ENCODE data around the gene AHRR.
"Not testable (repeated sequence)": the region's sequence is repeated elsewhere in the genome, so short reads cannot be mapped to it uniquely, and the experiment has no call there.

AHRR gene

DNA sequence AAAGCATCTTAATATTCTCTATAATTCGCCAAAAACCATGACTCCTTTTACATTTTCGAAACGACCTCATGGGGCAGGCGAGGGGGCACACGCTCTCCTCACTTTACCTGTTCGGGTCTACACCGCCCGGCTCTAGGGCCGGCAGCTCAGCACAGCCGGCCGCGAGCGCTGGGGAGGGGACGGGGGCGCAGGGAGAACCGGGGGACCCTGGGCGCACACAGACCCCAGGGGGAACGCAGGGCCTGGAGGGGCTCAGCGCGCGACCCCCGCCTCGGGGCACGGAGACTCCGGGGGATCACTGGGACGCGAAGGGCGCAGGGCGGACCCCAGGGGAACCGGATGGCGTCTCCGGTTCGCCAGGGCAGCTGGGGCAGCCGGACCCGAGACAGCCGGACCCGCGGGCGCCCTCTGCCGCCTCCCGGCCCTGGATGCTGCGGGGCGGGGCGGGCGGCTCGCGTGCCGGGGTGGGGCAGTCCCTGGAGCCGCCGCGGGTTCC, at the start of gene AHRR:
Gene AHRR, plus strand, starts transcription at position 485 of the 496 bp plus-strand sequence. CDS start 22,189 bp downstream, outside the sequence.
- DNase-seq: peak; percentile 33

DNA sequence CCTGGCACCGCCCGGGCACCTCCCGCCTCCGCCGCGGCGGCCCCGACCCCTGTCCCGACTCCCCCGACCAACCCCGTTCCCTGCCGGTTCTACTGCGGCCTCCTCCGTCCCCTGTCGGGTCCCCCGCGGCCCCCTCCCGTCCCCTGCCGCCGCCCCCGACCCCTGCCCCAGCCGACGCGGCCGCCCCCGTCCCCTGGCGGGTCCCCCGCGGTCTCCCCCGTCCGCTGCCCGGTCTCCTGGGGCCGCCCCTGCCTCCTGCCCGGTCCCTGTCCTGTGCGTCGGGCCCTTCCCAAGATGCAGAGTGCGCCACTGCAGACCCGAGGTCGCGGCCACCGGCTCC, 49.7 kb upstream of the AHRR start:
- DNase-seq: not testable (repeated sequence)

DNA sequence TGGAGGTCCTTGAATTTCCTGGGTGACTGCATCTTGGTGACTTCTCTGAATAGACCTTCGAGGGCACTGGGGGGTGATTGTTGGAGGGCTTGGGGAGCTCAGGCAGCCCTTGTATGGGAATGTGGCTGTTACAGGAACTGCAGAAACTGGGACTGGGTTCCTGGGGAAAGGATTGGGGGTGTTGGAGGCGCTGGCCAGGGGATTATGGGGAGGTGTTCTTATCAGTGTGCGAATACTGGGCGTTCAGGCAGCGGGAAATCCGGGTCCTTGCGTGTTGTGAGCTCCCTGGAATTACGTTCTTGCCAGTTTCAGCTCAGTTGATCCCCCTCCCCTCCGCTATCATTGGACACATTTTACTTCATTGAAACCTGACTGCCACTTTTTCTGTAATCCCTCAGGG, 48.4 kb upstream of the AHRR start:
- not testable (repeated sequence) for DNase-seq

DNA sequence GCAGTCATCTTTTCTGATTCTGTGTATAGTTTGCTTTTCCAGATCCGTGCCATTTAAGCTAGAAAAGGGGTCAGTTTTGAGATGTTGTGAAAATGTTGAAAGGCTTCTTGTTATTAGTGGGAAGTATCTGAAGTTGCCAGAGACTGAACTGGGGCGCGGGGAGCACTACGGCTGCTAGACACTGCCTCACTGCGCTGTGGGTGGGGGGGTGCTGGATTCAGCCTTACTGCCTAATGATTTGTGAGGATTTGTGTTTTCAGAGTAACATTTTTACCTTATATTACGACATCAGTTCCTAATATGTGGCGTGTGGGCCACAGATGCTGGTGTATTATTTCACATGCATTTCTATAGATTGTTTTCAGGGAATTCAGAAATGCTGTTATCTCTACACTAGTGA, 48.0 kb upstream of the AHRR start:
- not testable (repeated sequence) for DNase-seq

DNA sequence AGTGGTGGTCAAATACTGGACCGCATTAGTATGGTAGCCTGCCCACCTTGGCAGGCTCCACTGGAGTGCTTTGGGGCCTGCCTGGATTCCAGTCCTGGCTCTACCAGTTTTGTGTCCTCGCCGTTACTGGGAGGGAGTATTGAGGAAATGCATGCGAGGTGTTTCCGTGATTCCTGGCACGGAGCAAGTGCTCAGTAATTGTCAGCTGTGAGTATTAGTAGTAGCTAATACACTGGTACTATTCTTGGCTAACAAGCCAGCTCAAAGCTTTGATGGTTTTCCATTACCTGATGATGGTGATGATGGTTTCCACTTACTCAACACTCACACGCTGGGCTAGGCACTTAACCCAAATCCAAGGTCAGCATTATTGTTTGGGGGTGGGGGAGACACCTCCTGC, 47.2 kb upstream of the AHRR start:
- not testable (repeated sequence) for DNase-seq

DNA sequence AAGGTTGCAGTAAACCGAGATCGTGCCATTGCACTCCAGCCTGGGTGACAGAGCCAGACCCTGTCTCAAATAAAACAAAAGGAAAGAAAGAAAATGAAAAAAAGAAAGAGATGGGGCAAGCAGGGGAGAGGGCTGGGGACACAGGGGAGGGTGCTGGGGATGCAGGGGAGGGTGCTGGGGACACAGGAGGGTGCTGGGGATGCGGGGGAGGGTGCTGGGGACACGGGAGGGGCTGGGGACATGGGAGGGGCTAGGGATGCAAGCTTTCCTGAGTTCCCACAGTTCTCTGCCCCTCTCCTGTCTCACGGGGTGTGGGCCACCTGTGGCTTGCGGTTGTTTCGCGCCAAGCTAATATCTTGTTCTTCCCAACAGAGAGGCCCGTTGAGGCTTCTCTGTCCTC, 42.9 kb upstream of the AHRR start:
- no peak for DNase-seq

DNA sequence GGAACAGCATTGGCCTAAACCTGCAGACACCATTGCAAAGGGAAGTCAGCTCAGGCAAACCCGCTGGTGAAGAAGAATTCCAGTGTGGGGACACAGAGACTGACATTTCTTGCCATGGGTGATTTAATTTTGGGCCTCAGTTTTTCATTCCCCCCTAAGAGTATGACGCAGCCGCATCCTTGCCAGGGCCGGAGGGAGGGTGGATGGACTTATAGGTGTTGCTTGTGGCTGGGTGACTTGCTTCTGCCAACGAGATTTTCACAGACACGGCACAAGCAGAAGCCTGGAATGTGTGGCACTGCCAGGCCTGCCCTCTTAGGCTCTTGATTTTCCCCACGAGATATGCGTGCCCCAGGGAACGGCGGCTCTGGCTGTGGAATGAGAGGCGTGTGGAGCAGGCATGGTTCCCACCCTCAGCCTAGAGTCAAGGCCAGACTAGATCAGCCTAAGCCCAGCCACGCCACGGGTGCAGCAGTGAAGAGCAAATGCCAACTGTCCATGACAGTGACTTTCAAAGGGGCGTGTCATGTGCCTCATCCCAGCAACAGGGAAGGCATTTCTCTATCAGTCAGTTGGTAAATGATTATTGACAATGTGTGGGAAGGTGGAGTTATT, 42.4 kb upstream of the AHRR start:
- DNase-seq: not testable (repeated sequence)

DNA sequence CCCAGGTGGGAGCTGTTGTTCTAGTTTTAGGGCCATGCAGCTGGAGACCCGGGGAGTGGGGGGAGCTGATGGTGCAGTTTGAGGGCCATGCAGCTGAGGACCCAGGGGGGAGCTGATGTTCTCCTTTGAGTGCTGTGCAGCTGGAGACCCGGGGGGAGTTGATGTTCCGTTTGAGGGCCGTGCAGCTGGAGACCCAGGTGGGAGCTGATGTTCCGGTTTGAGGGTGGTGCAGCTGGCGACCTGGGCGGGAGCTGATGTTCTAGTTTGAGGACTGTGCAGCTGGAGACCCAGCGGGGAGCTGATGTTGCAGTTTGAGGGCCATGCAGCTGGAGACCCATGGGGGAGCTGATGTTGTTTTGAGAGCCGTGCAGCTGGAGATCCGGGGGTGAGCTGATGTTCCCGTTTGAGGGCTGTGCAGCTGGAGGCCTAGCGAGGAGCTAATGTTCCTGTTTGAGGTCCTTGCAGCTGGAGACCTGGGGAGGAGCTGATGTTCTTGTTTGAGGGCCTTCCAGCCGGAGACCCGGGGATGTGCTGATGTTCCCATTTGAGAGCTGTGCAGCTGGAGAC, 35.4 kb upstream of the AHRR start:
- DNase-seq: no peak

DNA sequence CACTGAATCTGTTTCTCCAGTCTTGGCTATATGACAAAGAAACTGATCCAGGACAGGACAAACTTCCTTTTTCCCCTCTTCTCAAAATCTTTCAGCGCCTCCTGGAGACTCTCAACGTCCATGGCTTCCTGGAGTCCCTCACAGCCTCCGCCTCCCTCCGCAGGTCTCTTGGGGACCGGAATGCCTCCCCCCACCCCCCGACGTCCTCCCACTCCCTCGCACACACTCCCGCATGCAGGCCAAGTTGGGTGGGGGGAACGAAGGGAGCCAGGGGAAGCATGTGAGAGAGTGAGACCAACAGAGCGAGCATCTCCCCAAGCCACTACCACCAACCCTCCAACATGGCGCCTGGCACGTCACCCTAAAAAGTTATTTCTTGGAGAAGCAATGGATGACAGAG, 31.3 kb upstream of the AHRR start:
- DNase-seq: not testable (repeated sequence)

DNA sequence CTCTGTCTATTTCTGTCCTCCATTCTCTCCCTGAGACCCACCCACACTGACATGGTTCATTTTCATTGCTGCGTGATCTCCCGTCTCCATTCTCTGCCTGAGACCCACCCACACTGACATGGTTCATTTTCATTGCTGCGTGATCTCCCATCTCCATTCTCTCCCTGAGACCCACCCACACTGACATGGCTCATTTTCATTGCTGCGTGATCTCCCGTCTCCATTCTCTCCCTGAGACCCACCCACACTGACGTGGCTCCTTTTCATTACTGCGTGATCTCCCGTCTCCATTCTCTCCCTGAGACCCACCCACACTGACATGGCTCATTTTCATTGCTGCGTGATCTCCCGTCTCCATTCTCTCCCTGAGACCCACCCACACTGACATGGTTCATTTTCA, 30.2 kb upstream of the AHRR start:
- DNase-seq: not testable (repeated sequence)

DNA sequence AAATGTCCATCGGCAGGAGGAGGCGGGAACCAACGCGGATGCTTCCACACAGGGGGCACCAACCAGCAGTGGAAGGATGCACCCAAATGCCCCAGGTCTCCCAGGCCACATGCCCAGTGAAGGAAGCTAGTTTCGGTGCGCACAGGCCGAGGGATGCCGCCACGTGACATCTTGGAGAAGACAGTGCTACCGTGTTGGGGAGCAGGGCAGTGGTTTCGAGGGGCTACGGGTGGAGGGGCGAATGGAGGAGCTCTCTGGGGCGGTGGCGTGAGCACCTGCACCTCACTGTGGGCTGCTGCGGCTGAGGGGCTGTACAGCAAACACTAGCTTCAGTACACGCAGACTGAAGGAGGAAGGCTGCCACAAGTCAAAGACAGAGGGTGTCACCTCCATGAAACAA, 26.7 kb upstream of the AHRR start:
- not testable (repeated sequence) for DNase-seq

DNA sequence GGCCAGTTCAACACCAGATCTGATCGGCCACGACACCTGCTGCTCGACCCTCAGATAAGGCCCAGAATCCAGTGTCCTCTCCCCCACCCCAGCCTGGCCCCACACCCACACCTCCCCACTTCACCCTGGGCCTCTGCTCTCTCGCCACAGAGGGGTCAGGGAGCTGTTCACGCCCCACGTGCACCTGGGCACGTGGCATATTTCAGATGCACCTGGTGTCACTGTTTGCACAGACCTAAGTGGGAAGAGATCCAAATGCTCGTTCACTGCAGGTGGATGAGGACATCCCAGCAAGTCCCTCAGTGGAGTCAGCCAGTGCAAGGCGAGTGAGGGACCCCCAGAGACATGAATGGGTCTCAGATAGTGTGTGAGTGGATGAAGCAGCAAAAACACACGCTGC, 25.3 kb upstream of the AHRR start:
- DNase-seq: peak; percentile 47

DNA sequence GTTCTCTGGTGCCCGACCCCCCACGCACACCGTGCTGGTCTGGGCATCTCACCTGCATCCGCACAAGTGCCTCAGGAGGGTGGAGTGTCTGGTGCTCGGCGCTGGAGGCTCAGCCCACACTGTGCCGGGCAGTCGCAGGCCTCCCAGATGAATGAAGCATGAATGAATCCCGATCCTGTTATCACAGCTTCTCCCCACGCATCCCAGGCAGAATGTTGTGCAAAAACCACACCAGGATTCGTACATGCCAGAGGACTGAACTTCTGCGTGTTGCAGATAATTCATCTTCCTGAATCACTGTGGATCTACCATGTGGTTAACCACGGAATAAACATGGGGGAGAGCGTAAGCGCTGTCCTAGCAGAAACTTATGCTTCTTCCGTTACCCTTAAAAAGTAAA, 24.6 kb upstream of the AHRR start:
- DNase-seq: not testable (repeated sequence)

DNA sequence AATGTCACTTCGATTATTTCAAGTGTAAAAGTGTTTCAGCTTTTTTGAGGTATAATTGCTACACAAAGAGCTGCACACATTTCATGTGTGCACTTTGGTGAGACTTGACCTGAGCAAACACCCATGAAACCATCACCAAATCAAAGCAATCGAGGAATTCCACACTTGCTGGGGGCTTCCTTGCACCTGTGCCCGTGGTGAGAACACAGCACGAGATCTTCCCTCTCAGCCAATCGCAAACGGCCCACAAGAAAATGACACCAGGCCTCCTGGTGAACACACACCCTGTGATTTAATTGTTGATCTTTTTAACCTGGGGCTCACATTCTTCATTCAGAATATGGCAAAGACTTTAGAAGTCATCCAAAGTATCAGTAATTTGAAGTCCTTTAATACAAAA, 24.1 kb upstream of the AHRR start:
- DNase-seq: not testable (repeated sequence)

DNA sequence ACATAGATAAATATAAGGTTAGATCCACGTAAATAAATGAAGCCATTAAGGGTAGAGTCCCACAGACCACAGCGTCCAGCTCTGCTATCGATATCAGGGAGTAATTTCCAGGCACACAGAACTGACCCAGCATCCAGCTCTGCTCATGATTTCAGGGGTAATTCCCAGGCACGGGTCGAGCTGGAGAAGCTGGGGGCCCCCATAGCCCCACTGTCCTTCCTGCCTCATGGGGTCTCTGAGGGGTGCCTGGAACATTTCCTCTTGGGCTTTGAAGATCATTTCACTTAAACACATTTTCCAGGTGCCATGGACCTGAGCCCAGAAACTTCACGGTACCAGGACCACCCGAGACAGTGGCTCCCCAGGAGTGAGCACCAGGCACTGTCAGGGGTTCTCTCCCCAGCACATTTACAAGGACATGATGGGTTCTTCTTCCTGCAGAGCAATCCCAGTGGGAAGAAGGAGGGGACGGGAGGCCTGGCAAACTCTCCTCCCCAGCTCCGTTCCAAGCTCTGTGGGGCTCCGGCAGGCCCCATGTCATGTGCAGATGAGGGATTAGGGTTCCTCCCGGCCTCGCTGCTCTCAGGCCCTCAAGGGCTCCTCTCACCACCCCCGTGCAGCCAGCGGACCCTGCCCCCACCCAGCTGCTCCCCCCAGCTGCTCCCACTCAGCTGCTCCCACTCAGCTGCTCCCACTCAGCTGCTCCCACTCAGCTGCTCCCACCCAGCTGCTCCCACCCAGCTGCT, 23.4 kb upstream of the AHRR start:
- not testable (repeated sequence) for DNase-seq

DNA sequence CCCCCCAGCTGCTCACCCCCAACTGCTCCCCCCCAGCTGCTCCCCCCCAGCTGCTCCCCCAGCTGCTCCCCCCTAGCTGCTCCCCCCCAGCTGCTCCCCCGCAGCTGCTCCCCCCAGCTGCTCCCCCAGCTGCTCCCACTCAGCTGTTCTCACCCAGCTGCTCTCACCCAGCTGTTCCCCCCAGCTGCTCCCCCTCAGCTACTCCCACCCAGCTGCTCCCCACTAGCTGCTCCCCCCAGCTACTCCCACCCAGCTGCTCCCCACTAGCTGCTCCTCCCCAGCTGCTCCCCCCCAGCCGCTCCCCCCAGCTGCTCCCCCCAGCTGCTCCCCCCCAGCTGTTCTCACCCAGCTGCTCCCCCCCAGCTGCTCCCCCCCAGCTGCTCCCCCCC, 22.8 kb upstream of the AHRR start:
- no peak for DNase-seq

DNA sequence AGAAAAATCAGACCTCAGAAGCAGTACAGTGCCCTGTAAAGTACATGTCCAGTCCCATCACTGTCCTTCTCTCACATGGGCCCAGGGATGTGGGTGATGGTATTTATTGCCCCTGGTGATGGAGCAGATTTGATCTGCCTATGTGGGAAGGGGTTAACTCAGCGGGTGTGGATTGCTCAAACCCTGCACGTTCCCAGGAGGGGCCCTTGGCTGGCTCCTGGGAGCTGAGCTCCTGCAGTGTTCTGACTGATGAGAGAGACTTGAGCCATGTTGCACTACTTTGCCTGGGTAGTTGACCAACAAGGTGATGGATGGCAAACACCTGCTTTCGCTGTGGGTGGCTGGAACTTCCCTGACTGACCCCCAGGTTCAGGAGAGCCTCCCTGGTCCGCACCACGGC, 21.6 kb upstream of the AHRR start:
- not testable (repeated sequence) for DNase-seq

DNA sequence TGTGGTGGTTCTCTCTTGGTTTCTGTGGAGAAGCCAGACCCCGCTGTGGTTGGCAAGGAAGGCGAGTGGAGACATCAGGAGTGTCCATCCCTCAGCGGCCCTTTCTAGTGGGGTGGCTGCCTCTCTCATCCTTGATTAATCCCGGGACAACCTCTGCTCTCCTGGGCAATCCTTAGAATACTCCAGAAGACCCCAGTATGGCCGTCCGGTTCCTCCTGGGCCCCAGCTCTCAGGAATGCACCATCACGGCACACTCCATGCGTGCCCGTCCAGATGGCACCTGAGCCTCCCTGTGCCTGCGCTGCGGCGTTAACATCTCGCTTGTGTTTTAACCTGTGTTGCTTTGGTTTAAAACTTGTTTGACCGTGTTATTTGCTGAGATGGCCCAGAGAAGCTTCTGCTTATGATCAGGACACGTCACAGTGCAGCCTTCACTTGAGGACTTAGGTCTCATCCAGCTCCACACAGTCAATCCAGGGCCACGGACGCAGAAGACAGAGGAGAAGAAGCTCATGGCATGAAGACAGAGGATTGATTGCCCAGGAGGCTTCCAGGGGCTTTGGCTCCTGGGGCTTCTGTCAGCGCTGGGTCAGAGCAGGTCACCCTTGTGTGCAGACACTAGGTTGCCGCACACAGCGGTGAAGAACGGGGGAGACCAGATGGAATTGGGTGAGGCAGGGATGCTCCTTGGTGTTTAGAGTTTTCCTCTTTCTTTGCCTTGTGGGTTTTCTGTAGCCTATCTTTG, 20.7 kb upstream of the AHRR start:
- not testable (repeated sequence) for DNase-seq

DNA sequence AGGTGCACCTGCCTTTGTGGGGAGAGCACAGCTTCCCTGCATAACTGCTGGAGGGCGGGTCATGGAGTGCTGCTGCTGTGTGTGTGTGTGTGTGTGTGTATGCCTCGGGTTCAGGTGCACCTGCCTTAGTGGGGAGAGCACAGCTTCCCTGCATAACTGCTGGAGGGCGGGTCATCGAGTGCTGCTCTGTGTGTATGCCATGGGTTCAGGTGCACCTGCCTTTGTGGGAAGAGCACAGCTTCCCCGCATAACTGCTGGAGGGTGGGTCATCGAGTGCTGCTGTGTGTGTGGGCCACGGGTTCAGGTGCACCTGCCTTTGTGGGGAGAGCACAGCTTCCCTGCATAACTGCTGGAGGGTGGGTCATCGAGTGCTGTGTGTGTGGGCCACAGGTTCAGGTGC, 19.1 kb upstream of the AHRR start:
- DNase-seq: peak; percentile 96

DNA sequence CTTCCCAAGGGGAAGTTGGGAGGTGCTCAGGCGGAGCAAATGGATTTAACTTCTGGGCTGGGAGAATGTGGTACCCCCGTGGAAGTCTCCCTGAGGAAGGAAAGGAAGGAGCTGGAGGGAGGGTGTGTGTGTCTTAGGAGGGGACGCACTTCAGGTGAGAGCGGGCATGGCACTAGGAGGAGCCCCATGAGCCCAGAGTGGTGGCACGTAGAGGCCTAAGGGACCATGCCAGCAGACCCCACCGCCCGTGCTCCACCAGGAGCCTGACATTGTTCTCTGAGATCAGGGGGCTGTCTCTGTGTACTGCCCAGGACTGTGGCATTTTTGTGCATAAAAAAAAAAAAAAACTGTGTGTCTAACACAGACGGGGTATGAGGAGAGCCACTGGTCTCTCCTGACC, 18.5 kb upstream of the AHRR start:
- no peak for DNase-seq

DNA sequence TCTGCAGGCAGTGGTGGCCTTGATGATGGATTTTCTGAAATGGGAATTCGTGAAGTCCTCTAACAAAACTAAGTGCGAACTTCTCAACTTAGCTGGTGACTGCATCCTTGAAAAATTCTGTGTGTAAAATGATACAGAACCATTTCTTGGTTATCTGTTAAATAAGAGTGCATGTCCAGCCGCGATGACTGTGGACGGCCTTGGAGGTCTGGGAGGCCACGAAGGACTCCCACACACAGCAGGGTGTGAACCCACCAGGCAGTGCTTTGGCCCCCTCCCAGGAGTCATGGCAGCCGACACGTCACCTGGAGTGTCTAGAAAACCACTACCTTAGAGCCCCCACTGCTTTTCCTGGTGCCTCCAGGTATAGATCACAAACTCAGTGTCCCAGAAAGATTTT, 17.8 kb upstream of the AHRR start:
- not testable (repeated sequence) for DNase-seq

DNA sequence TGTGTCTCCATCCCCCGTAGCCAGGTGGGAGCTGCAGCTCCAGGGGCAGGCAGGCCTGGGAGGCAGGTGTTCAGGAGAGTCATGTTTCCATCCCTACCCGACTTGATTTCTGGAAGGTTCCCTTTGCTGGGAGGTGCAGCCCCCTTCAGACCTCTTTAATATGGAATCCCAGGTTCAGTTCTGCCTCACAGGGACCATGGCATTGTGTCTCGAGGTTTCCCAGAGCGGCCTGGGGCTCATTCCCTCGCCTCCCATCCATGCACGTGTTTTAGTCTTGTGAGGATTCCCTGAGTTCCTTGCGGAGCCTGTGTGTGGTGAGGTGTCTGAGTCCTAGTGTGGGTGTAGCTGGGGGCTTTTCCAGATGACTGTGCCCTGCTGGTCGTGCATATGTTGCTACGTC, 16.5 kb upstream of the AHRR start:
- no peak for DNase-seq

DNA sequence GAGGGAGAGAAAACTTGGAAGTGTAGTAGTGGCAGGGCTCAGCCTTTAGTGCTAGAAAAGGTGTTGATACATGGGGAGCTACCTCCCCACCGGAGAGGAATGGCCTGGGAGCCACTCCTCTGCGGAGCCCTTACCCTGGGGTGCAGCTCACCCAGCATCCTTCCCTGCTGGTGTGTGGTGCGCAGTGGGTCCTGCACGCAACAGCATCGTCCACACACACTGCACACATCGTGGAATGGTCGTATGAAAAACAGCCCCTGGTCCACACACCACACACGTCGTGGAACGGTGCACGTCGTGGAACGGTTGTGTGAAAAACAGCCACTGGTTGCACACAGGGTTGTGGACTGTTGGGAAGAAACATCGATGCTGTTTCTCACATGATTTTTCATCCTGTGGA, 16.1 kb upstream of the AHRR start:
- no peak for DNase-seq

All from DMS153 (cell line).